Ecto neural progenitor cell (in vitro differentiated cells): ENCODE measurements around the gene WNT6.
"Not testable (repeated sequence)": the region's sequence is repeated elsewhere in the genome, so short reads cannot be mapped to it uniquely, and the experiment has no call there.

ENCODE experiments used
- DNase-seq: peaks from one replicate; pipeline ENCODE4 v3.0.0-alpha.2; 2018; ENCODE audit warnings: low spot score

WNT6 gene

DNA sequence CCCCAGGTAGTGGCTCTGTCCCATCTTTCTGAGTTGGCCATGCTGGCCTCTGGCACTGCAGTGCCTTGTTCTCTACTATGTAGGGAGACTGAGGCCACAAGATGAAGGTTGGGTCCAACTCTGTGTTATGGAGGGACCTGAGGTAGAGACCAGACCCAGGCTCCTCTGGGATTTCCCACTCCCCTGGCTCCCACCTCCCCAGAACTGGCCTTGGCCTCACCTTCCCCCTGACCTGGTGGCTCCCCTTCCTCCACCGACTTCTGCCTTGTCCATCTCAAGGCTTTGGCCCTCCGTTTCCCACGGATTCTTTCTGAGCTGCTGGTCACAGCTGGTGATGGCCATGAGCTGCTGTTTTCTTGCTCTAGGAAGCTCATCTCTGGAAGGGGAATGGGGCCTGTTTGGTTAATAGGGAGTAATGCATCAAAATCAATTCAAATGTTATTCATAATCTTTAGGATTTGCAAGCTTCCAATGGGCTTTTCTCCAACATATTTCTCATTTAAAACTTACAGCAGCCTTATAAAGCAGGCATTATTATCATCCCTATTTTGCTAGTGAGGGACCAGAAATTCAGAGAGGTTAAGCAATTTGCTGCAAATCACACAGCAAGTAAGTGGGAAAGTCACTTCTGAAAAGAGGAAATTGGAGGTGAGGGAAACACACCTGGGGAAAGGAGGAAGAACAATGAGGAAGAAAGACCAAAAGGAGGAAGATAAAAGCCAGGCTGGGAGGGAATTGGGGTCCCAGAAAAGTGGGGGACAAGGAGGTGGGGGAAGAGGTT is 28.9 kb upstream of the WNT6 start:
- no peak for DNase-seq

DNA sequence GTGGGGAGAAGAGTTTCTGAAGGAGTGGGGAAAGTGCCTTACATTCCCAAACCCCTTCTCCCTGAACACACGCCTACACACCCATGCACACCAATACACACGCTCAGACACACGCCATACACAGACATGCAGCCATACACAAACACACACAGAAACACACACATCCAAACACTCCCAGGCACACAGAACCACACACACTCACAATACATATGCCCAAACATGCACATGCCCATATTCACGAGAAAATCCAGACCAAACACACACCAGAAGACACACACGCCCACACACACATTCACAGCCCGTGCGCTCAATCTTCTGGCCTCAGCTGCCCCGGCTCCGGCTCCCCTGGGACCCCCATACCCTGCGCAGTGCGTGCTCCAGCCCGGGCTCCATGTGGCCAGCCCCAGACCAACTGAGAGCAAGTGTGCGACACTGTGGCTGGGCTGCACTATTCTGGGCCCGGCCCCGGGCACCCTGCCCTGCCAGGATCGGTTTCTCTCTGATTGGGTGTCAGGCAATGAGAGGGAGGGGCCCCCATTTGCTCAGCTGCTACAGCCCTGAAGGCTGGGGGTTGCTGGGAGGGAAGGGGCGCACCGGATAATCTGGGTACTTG is 28.1 kb upstream of the WNT6 start, which contains the start of gene PRKAG3:
Gene PRKAG3, minus strand, starts transcription at position 426 of the 613 bp plus-strand sequence.
- DNase-seq: no peak

DNA sequence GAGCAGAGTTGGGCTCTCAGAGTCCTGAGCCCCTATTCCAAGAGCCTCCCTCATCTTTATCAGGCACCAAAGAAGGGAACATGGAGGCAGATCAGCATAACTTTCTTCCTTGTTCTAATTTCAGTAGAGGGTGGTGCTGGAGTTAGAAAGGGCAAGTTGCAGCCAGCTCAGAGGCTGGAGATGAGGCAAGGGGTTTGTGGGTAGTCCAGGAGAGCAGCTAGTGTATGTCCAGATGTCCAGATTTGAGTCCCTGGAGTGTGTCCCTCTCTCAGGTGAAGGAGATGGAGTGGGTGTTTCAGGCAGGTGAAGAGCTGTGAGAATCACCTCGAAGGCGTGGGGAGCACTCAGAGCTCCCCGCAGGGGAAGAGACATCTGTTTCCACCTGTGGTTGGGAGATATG is 27.5 kb upstream of the WNT6 start:
- no peak for DNase-seq

DNA sequence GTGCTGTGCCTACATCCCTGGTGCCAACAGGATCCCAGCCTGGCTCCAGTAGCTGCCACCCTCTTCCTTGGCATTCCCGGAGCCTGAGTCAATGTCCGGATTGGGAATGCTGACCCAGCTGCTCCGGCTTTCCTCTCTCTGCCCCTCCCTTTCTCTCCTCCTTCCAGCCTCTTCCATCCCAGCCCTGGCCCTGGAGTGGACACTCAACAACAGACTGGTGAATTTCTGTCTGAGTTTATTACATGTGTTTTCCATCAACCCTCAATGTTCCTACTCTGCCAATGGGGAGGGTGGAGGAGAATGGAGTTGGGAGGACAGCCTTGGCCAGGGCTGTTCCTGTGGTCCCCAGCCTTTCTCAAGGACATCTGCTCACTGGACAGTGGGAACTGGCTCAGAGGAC is 27.1 kb upstream of the WNT6 start:
- DNase-seq: no peak

DNA sequence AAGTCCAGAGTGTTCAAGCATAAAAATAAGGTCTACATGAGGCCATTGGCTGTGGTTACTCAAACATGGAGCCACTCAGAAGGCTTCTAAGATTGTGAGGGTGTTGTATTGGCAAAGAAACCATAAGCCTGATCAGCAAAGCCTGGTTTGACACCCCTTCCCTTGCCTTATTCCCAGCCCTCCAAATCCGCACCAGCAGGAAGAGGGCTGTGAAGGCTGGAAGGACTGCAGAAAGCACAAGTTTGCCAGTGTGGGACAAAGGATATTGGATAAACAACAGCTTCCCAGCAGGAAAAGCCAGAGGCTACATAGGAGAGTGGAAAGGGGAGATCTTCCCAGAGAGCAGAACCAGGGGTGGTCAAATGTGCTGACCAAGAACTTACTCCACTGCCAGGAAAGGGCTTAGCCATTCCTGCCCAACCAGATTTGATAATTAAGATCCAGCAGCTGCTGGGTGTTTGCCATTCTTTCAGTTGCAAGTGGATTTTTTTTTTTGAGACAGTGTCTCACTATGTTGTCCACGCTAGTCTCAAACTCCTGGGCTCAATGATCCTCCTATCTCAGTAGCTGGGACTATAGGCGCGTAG is 26.5 kb upstream of the WNT6 start:
- no peak for DNase-seq

DNA sequence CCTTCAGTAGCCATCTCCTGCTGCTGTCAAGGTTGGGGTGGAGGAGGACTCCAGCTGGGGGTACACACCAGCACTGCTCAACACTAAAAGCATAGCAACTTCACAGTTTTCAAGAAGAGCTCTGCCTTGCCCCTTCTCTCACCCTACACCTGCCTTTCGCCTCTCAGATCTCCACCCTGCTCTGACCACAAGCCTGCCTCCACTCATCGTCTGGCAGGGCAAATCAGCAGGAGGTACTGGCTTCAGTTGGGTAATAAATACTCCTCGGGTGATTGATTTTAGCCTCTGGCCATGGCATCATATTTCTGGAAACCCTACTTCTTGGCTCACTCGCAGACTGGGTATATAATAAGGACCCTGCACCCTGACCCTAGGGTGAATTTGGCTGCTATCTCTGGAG is 24.9 kb upstream of the WNT6 start:
- DNase-seq: no peak

DNA sequence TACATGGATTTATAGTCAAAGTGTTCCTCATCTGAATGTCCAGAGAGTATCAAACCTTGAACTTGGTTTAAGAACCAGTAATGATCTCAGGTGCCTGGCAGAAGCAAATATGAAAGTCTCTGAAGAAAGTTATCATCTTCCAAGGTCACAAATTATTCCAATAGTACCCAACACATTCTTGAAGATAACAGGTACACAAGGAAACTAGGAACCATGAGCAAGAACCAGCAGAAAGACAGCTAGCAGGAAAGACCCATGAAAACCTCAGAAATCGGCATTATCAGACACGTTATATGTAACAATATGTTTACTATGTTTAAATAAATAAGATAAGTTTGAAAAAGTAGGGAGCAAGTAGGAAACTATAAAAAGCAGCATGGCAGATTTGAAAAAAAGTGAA is 22.1 kb upstream of the WNT6 start:
- DNase-seq: no peak

DNA sequence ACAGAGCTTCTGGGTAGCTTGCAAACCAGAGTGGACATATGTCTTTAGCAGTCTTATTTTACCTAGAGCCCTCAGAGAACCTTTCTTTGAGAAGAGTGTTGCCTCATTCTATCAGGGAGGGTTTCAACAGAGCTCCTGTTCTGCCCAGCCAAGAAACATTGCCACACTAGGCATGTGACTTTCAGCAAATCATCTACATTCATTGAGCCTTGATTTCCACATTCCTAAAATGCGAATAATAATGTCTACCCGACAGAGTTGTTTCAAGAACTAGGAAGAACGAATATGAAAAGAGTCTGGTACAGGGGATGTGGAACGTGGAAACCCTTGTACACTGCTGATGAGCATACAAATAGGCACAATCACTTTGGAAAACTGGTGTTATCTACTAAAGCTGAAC is 20.2 kb upstream of the WNT6 start:
- DNase-seq: no peak

DNA sequence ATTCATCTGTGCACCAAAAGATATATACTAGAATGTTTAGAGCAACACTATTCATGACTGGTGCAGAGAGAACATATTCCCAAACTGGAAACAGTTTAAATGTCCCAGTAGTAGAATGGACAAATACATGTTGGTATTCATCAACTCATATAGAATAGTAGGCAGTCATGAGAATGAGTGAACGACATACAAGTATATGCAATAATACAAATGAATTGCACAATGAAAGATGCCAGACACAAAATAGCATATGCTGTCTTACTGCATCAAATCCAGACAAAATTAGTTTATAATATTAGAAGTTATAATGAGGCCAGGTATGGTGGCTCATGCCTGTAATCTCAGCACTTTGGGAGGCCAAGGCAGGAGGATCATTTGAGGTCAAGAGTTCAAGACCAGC is 19.7 kb upstream of the WNT6 start:
- no peak for DNase-seq

DNA sequence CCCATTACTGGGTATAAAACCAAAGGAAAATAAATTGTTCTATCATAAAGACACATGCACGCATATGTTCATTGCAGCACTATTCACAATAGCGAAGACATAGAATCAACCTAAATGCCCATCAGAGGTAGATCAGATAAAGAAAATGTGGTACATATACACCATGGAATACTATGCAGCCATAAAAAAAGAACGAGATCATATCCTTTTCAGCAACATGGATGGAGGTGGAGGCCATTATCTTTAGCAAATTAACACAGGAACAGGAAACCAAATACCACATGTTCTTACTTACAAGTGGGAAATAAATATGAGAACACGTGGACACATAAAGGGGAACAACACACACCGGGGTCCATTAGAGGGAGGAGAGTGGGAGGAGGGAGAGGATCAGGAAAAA is 15.3 kb upstream of the WNT6 start:
- not testable (repeated sequence) for DNase-seq

DNA sequence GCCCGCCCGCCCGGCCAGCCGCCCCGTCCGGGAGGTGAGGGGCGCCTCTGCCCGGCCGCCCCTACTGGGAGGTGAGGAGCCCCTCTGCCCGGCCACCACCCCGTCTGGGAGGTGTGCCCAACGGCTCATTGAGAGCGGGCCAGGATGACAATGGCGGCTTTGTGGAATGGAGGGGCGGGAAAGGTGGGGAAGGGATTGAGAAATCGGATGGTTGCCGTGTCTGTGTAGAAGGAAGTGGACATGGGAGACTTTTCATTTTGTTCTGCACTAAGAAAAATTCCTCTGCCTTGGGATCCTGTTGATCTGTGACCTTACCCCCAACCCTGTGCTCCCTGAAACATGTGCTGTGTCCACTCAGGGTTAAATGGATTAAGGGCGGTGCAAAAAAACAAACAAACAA is 12.6 kb upstream of the WNT6 start:
- DNase-seq: not testable (repeated sequence)

DNA sequence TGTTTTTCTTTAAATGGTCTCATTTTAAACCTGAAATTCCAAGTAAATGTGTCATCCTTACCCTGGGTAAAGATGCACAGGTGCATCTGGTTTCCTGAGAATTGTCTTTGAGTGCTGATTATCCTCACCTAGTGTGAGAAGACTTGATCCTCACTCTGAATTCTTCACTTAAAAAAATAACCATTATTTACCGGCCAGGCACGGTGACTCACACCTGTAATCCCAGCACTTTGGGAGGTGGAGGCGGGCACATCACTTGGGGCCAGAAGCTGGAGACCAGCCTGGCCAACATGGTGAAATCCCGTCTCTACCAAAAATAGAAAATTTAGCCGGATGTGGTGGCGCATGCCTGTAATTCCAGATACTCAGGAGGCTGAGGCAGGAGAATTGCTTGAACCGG is 9.9 kb upstream of the WNT6 start:
- no peak for DNase-seq

DNA sequence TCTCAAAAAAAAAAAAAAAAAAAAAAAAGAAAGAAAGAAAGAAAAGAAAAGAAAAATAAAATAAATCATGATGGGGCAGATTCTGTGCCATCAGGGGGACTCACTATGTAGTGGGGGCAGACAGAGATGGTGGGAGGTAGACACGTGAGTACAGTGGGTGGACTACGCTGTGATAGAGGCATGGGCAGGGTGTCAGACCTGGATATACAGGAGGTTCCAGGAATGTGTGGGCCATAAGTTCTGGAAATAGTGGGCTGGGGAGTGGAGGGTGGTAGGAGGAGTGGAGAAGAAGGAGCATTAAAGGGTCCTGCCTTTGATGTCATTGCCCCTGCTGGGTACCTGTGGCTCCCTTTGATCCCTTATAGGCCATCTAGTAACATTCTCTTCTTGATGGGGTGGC is 8.8 kb upstream of the WNT6 start:
- DNase-seq: no peak

DNA sequence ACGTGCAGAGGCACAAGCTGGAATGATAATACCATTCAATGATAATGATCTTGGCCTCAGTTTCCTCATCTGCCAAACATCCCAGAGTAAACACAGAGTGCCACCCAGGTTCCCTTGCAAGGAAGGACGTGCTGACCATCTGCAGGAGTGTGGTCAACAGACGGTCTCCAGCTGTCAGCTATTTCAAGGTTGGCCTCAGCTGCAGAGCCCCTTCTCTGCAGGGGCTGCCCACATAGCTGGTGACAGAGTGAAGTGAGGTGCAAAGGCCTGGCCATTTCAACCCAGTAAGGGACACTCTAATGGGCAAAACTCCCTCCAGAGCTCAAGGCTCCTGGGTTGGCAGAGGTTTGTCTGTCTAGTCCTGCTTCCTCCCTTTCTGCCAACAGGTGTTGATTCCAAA is 8.3 kb upstream of the WNT6 start:
- DNase-seq: no peak

DNA sequence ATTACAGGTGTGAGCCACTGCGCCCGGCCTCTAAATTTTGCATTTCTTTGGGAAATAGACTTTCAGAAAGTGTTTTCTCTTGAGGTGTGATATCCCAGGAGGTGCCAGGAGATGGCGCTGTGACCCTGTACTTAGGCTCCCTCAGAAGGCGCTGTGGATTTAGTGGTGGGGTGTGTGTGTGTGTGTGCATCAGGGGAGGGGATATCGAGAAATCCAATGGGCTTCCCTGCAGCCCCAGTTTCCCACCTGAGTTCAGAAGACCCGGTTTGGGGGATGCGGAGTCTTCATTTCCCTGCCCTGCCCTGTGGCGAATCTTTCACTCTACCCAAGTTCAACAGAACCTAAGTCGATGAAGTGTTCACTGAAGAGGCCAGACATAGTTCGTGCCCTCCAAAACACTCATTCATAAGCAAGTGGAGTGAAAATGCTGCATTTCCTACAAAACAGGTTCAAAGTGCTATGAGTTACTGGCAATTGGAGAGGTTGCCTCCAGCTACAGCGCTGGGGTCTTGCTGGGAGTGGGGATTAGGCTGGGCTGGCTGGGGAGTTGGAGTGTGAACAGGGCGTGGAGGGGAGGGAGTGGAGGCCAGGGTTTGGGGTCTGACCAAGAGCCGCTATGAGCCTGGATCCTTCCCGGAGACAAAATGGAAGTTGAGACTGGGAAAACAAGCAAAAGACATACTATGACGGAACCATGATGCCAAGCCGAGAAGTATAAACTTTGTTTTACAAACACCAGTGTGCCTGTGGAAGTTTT is 6.5 kb upstream of the WNT6 start:
- DNase-seq: peak; percentile 81

DNA sequence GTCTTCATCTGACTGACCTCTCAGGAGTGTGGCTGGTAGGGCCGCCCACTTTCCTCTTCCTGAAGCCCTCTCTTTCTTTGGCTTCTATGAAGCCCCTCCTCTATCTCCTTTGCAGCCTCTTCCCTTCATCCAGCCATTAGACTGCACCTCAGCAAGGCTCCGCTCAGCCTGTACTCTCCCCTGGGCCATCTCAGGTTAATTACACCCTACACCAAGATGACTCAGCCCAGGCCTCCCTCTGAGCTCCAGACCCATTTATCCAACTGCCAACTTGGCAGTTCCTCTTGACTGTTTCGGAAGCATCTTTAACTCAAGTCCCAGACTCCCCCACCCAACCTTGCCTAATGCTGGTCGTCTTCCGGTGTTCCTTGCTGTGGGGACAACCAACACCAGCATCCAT is 5.8 kb upstream of the WNT6 start:
- DNase-seq: no peak

DNA sequence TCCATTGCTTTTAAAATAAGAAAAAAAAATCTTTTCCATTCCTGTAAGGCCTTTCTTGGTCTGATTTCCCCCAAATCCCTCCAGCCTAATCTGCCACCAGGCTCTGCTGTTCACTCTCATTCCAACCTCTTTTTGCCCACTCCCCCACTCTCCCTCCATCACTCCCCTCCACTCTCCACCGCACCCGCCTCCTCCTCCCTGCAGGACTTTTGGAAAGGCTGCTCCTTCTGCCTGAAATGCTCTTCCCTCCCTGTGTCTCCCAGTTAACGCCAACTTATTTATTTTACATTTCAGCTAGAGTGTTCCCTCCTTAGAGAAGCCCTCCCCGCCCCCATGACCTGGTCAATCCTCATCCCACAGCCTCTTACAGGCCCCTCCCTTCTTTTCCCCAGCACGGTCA is 4.7 kb upstream of the WNT6 start:
- DNase-seq: no peak

DNA sequence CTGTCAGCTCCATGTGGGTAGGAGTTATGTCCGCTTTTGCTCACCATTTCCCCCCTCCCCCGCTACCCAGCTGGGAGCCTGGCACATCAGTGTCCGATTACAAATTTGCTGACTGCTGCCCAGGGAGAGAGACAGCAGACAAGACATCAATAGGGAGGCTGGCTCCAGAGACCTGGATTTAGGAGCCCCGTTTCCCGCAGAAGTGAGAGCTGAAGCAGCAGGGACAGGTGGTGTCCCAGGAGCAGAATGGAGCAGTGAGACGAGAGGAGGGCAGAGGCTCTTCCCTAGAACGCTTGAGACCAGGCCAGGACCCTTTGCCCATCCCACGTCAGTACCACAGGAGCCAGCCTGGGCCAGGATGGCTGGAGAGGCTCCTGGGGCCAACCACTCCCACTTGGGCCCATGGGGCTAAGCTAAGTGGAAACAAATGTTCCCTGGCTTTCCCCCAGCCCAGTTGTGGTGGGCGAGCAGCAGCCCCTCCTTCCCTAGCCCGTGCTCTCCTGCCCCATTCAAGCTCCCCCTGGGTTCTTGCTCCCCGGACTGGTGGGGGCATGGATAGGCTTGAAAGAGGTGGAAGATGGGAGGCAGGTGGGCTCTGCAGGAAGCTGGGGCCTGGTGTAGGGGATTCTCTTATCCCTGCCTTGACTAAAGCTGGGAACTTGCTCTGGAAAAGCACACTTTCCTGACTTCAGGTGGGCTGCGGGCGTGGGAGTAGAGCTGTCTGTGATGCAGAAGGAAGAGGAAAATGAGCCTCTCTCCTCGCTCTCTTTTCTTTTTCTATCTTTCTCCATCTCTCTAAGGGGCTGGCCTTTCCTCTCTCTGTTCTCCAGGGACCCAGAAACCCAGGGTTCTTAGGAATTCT is 4.1 kb upstream of the WNT6 start:
- no peak for DNase-seq

DNA sequence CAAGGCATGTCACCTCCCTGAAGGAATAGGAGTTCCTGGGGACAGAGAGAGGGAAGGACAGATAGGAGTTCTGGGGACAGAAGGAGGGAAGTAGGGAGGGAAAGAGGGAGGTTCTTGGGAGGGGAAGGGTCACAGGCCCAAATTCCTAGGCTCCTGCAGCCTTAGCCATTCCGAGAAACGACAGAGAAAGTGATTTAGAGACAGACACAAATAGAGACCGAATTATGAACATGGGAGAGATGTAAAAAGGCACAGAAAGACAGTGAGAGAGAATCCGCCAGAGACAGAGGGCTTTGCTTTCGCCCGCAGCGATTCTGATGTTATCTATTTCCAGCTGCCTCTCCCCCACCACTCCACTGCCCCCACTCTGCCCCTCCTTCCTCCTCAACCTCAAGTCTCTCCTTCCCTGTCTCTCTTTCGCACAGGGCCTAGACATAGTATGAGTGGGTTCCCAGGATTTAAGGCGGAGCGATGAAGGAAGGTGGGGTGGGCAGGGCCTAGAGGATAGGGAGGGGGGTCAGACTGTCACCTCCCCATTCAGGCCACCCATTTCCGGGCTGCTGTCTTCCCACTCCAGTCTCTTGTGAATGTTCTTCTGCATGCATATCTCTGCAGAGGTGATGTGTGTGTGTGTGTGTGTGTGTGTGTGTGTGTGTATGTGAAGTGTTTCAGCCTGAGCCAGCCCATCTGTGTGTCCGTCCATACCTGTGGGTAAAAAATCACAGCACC is 3.3 kb upstream of the WNT6 start:
- no peak for DNase-seq

DNA sequence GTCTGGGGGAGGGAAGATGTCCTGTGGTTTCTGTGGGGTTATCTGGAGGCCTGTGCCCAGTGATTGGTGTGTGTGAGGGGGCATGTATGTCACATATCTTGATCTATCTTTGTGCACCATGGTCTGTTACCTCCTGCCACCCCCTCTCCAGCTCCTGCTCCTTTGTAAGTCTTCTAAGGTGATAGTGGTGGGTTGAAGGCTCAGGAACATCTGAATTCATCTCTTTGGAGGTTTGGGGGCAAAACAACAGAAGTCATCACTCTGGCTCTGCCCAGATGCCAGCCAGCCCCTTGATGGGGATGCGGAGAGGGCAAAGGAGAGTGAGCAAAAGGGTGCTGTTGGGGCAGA is 2.7 kb upstream of the WNT6 start:
- DNase-seq: no peak

DNA sequence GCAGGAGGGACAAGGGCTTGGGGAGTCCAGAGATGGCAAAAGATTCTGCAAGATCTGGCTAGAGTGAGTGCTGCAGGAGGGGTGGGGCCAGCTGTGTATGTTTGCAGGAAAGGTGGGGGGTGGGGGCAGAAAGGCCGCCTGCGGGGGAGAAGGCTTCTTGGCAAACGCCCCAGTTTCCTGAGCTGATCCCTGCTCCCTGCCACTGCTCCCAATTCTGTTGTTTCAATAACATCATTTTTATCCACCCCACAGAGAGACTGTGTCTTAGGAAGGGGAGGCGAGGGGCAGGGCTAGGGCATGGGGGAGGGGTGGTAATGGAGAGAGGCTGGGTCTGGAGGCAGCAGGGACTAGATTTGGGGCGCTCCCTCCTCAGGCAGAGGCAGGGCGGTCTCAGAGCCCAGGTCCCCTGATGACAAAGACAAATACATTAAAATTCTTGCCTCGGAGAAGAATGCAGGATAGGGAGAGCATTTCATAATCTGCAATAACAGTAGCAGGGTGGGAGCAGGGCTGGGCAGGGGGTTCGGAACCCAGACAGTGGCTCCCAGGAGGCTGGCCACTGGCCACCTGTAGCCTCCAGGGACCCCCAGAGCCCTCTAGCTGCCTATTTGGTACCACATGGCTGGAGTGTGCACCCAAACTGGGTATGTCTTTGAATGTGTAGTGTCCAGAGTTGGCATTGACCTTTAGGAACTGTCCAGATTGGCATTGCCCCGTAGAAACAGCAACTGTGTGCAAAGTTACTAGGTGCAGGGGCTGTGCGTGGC is 2.1 kb upstream of the WNT6 start:
- DNase-seq: no peak
